K562 (cell line): ENCODE data around the gene CDIPT.

Source experiments
- CC2D1A ChIP-seq: fragments of 450-650 bp; IDR thresholded peaks from 2 replicates; pipeline ENCODE4 v1.6.1; 2017; ENCODE audit warnings: mild to moderate bottlenecking
- ESRRB ChIP-seq: fragments of 250-450 bp; sonication (Bioruptor Pico); IDR thresholded peaks from 2 replicates; pipeline ENCODE4 v1.5.0; 2020; ENCODE audit warnings: mild to moderate bottlenecking, moderate library complexity, borderline replicate concordance
- FOXM1 ChIP-seq, 2 experiments: fragments of 450-650 bp in 1 of 2; sonication (generic) in 1 of 2; formaldehyde crosslinking in 1 of 2; IDR thresholded peaks; 2 replicates each; pipeline versions ENCODE4 v1.6.1 to v1.9.0; 2017 to 2022; ENCODE audit warnings: low read depth in 2 of 2, mild to moderate bottlenecking in 2 of 2, missing genetic modification reagents in 1 of 2, moderate library complexity in 1 of 2
- GTF3C2 ChIP-seq: IDR thresholded peaks from 3 replicates; pipeline ENCODE4 v1.6.1; 2011; ENCODE audit warnings: borderline replicate concordance, mild to moderate bottlenecking, moderate library complexity; ENCODE audit not compliant: insufficient read length; ENCODE audit errors: extremely low read depth
- KLF10 ChIP-seq: fragments of 250-450 bp; sonication (Bioruptor Pico); IDR thresholded peaks from 2 replicates; pipeline ENCODE4 v1.6.1; 2021; ENCODE audit warnings: matching md5 sums
- MYC ChIP-seq, 2 experiments: fragments of 250-450 bp in 1 of 2; sonication (Bioruptor Pico) in 1 of 2; IDR thresholded peaks; 2 replicates each; pipeline versions ENCODE4 v1.5.1 to v1.6.1; 2012 to 2021; ENCODE audit warnings: low read depth in 2 of 2, borderline replicate concordance in 1 of 2, improper control_type of control experiment in 1 of 2, low read length in 1 of 2, mild to moderate bottlenecking in 1 of 2, moderate library complexity in 1 of 2
- PYGO2 ChIP-seq: fragments of 450-650 bp; IDR thresholded peaks from 2 replicates; pipeline ENCODE4 v1.6.1; 2016; ENCODE audit warnings: mild to moderate bottlenecking, missing genetic modification characterization, moderate library complexity, missing compliant biosample characterization
- REST ChIP-seq, 2 experiments: fragments of 450-650 bp; formaldehyde crosslinking in 1 of 2; IDR thresholded peaks; 2 replicates each; pipeline versions ENCODE4 v1.4.0 to v1.6.1; 2014 to 2020; ENCODE audit warnings: mild to moderate bottlenecking in 2 of 2, borderline replicate concordance in 1 of 2, low read depth in 1 of 2
- RNF2 ChIP-seq: sonication (generic); IDR thresholded peaks from 2 replicates; pipeline ENCODE4 v1.6.1; 2016
- SMAD2 ChIP-seq: fragments of 150-350 bp; IDR thresholded peaks from 2 replicates; pipeline ENCODE4 v1.6.1; 2014; ENCODE audit warnings: low read depth, mild to moderate bottlenecking, low read length
- SNRNP70 ChIP-seq: fragments of 200-400 bp; formaldehyde crosslinking; optimal IDR thresholded peaks from 2 replicates; pipeline ENCODE3; 2017; ENCODE audit warnings: low read depth, low read length
- SP1 ChIP-seq: sonication (generic); formaldehyde crosslinking; IDR thresholded peaks from 2 replicates; pipeline ENCODE4 v1.8.1; 2022; ENCODE audit warnings: mild to moderate bottlenecking, missing genetic modification reagents
- USF1 ChIP-seq: sonication (generic); formaldehyde crosslinking; IDR thresholded peaks from 2 replicates; pipeline ENCODE4 v1.9.0; 2022; ENCODE audit warnings: mild to moderate bottlenecking, missing genetic modification reagents
- TF ChIP-seq, protein P1 (sequence below): fragments of 250-450 bp; sonication (Bioruptor Pico); IDR thresholded peaks from 2 replicates; pipeline ENCODE4 v1.6.1; 2021; ENCODE audit warnings: mild to moderate bottlenecking

DNA sequence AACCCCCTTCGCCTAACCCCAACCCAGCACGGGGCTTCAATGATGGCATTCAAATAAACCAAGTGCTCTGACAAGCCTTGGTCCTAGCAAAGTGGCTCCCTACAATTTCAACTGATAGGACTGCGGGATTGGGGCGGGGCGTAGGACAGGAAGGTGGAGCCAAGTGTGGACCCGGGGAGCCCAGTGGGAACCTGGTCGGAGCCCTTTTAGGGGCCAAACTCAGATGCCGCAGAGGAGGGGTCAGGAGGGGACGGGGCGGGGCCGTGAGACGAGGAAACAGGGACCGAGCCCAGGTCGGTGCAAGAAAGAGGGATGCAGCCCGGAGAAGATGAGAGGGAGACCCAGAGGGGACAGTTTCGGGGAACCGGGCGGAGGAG lies 13.2 kb upstream of the CDIPT start:
- TF ChIP-seq SP1, result no peak
- no peak for TF ChIP-seq ESRRB (CRISPR knock-in tag)
- no peak for TF ChIP-seq FOXM1 (IDR thresholded peaks at IDR 0.05; ENCODE audit: low read depth)
- TF ChIP-seq FOXM1 (CRISPR knock-in tag; IDR thresholded peaks at IDR 0.05; ENCODE audit: low read depth), result no peak
- TF ChIP-seq MYC (IDR thresholded peaks at IDR 0.05; ENCODE audit: low read depth, low read length), result no peak
- no peak for TF ChIP-seq MYC (CRISPR knock-in tag; IDR thresholded peaks at IDR 0.05; ENCODE audit: borderline replicate concordance, low read depth)
- TF ChIP-seq KLF10 (CRISPR knock-in tag), result no peak
- no peak for TF ChIP-seq CC2D1A
- no peak for TF ChIP-seq SMAD2
- TF ChIP-seq USF1, result no peak
- TF ChIP-seq GTF3C2, result no peak
- TF ChIP-seq PYGO2, result no peak
- no peak for TF ChIP-seq SNRNP70
- TF ChIP-seq, protein P1, sequence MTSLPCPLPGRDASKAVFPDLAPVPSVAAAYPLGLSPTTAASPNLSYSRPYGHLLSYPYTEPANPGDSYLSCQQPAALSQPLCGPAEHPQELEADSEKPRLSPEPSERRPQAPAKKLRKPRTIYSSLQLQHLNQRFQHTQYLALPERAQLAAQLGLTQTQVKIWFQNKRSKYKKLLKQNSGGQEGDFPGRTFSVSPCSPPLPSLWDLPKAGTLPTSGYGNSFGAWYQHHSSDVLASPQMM (CRISPR knock-in tag), result no peak
- TF ChIP-seq RNF2, result no peak
- TF ChIP-seq REST (IDR thresholded peaks at IDR 0.05; ENCODE audit: borderline replicate concordance), result no peak
- no peak for TF ChIP-seq REST (CRISPR knock-in tag; IDR thresholded peaks at IDR 0.05; ENCODE audit: low read depth)
